PC-9 (cell line): ENCODE measurements around the gene C11orf98. TPM values are rescaled to one million over a fixed set of nuclear protein-coding genes. Genes with fewer than 3 reads are reported as not detected.

Experiments used
- BruUV-seq: library from RNA; stranded (reverse); fragments of 400-500 nt; replicated peaks from 2 replicates; lab custom pipeline; 2021; lab: Mats Ljungman, UMichigan
- CTCF ChIA-PET: fragments of 300-600 bp; sonication (Branson Sonifier 250); formaldehyde crosslinking; loops from one replicate; lab custom pipeline; 2022; ENCODE audit warnings: antibody characterized with exemption; lab: Charles Lee
- POLR2A ChIA-PET: fragments of 300-600 bp; sonication (Branson Sonifier 250); formaldehyde crosslinking; loops from one replicate; lab custom pipeline; 2022; ENCODE audit warnings: antibody characterized with exemption; ENCODE audit not compliant: unreplicated experiment; lab: Charles Lee
- DNase-seq, 2 experiments: peaks; one replicate each; pipeline versions ENCODE4 v3.0.0 to v3.0.0-alpha.2; 2015 to 2022; ENCODE audit warnings: mixed read lengths in 1 of 2
- H2AFZ ChIP-seq: fragments of 200-600 bp; sonication (generic); 2 replicates; pipeline ENCODE4 v1.8.1; 2017; ENCODE audit warnings: antibody characterized with exemption
- H3F3A ChIP-seq: fragments of 200-600 bp; sonication (generic); 2 replicates; pipeline ENCODE4 v1.8.1; 2017; ENCODE audit warnings: antibody characterized with exemption, mild to moderate bottlenecking, low read depth; ENCODE audit not compliant: insufficient read depth
- H3K27ac ChIP-seq: fragments of 200-600 bp; sonication (generic); 2 replicates; pipeline ENCODE4 v1.6.1; 2016; ENCODE audit warnings: mixed run types
- H3K27me3 ChIP-seq: fragments of 200-600 bp; sonication (generic); 2 replicates; pipeline ENCODE4 v1.6.1; 2016; ENCODE audit warnings: low read depth, mixed run types; ENCODE audit not compliant: insufficient read depth
- H3K36me3 ChIP-seq: fragments of 200-600 bp; sonication (generic); 2 replicates; pipeline ENCODE4 v1.6.1; 2016; ENCODE audit warnings: low read depth, mixed run types
- H3K4me1 ChIP-seq: fragments of 200-600 bp; sonication (generic); replicated peaks from 2 replicates; pipeline ENCODE4 v1.6.1; 2016; ENCODE audit warnings: mixed run types; ENCODE audit not compliant: insufficient read depth
- H3K4me2 ChIP-seq: fragments of 200-600 bp; sonication (generic); 2 replicates; pipeline ENCODE4 v1.6.1; 2017; ENCODE audit warnings: mixed run types
- H3K4me3 ChIP-seq: fragments of 200-600 bp; sonication (generic); 2 replicates; pipeline ENCODE4 v1.6.1; 2016; ENCODE audit warnings: mixed run types
- H3K79me2 ChIP-seq: fragments of 200-600 bp; sonication (generic); 2 replicates; pipeline ENCODE4 v1.6.1; 2017; ENCODE audit warnings: low read depth, mixed run types
- H3K9me2 ChIP-seq: fragments of 200-600 bp; sonication (generic); 2 replicates; pipeline ENCODE4 v1.8.1; 2017; ENCODE audit warnings: mild to moderate bottlenecking; ENCODE audit not compliant: insufficient read depth
- H3K9me3 ChIP-seq: fragments of 200-600 bp; sonication (generic); 2 replicates; pipeline ENCODE4 v1.8.1; 2016; ENCODE audit warnings: low read depth; ENCODE audit not compliant: insufficient read depth
- H4K20me1 ChIP-seq: fragments of 200-600 bp; sonication (generic); 2 replicates; pipeline ENCODE4 v1.8.1; 2017; ENCODE audit not compliant: insufficient read depth
- CTCF ChIP-seq: fragments of 200-600 bp; sonication (generic); conservative IDR thresholded peaks from 2 replicates; pipeline ENCODE4 v1.6.1; 2017; ENCODE audit warnings: mixed run types, antibody characterized with exemption, mild to moderate bottlenecking, moderate library complexity
- EZH2 ChIP-seq: fragments of 200-600 bp; sonication (generic); IDR thresholded peaks from 2 replicates; pipeline ENCODE4 v1.8.0; 2017; ENCODE audit warnings: antibody characterized with exemption, low read depth
- intact Hi-C: fragments of 100-400 bp; cut with micrococcal nuclease; formaldehyde crosslinking; loops from one replicate; pipeline ENCODE4 v1.10.0; 2022; ENCODE audit not compliant: unreplicated experiment
- total RNA-seq: library from RNA; stranded (reverse); gene quantifications from 2 replicates; pipeline ENCODE4 v1.2.3, GENCODE V29; 2021

C11orf98 gene
- total RNA-seq, 1 experiment from 2014 or later, result 94.9 TPM

GRCh38 chr11:62689421-62690183 is 24.6 kb upstream of the C11orf98 start, which contains the start of gene LRRN4CL:
TSS of gene LRRN4CL (minus strand) at chr11:62689530. CDS start at chr11:62688508, 1,022 bp downstream.
- no peak for DNase-seq
- no peak for TF ChIP-seq CTCF
- no peak for TF ChIP-seq EZH2
- intact Hi-C loops, result no loop called here
- Histone ChIP-seq H3K4me1 (no peaks in the 10 kb centered on the region), H3K27ac (no peak within 1 kb of the TSS), H3K4me2 (no peak within 1 kb of the TSS), H3K36me3 (0 out of 2 replicates have a peak, but pooled peaks cover 12% of the 10 kb centered on the region), H3K9me2 (no peaks in the 10 kb centered on the region), H3K79me2 (no peaks in the 10 kb centered on the region), H4K20me1 (no peaks in the 10 kb centered on the region), H3K4me3 (no peak within 1 kb of the TSS), H3K27me3 (no peaks in the 10 kb centered on the region), H2AFZ (no peak within 1 kb of the TSS), H3K9me3 (no peaks in the 10 kb centered on the region), H3F3A (peaks cover 23% of the 10 kb centered on the region)
- no TSS peak for BruUV-seq
- POLR2A ChIA-PET, result no interaction called here
- CTCF ChIA-PET, result interaction anchor here (0.6 kb wide), 1 partner anchor 65 kb away, joined by 3 read pairs; no protein-coding TSS in a partner anchor

- Histone ChIP-seq H3K9me2 (no peaks in the 10 kb centered on the region), H3F3A (peaks cover 19% of the 10 kb centered on the region), H3K36me3 (0 out of 2 replicates have a peak, but pooled peaks cover 12% of the 10 kb centered on the region), H3K27ac (no peak overlapping the region), H4K20me1 (no peaks in the 10 kb centered on the region), H3K27me3 (no peaks in the 10 kb centered on the region), H3K4me1 (no peaks in the 10 kb centered on the region), H3K9me3 (no peaks in the 10 kb centered on the region), H3K4me2 (no peak overlapping the region), H3K4me3 (no peak overlapping the region), H2AFZ (no peak overlapping the region), H3K79me2 (no peaks in the 10 kb centered on the region)
- no TSS peak for BruUV-seq
- DNase-seq, result no peak
- POLR2A ChIA-PET, result no interaction called here
- TF ChIP-seq EZH2 (no peak), CTCF (no peak)
- CTCF ChIA-PET, result no interaction called here
- intact Hi-C loops, result no loop called here
Observed at GRCh38 chr11:62688491-62688890, 23.5 kb upstream of the C11orf98 start.

GRCh38 chr11:62687508-62688396 is 22.7 kb upstream of the C11orf98 start:
- H3K4me3 ChIP-seq, result no peak overlapping the region
- CTCF ChIA-PET, result no interaction called here
- H3K4me1 ChIP-seq, result no peaks in the 10 kb centered on the region

More at GRCh38 chr11:62687508-62688396, 22.7 kb upstream of the C11orf98 start:
- TF ChIP-seq EZH2 (no peak), CTCF (no peak)
- no peak overlapping the region for H3K4me2 ChIP-seq
- no TSS peak for BruUV-seq
- intact Hi-C loops, result no loop called here
- H3K79me2 ChIP-seq, result no peaks in the 10 kb centered on the region
- H3F3A ChIP-seq, result peaks cover 19% of the 10 kb centered on the region
- no peaks in the 10 kb centered on the region for H4K20me1 ChIP-seq
- H2AFZ ChIP-seq, result no peak overlapping the region
- POLR2A ChIA-PET, result no interaction called here
- H3K27me3 ChIP-seq, result no peaks in the 10 kb centered on the region
- no peaks in the 10 kb centered on the region for H3K9me2 ChIP-seq
- 0 out of 2 replicates have a peak, but pooled peaks cover 6% of the 10 kb centered on the region for H3K36me3 ChIP-seq
- no peak for DNase-seq
- no peak overlapping the region for H3K27ac ChIP-seq
- H3K9me3 ChIP-seq, result no peaks in the 10 kb centered on the region
